ENCODE results near the gene FUNDC2. TPM values are rescaled to one million over a fixed set of nuclear protein-coding genes. Genes with fewer than 3 reads are reported as not detected.

The FUNDC2 gene
- total and polyA plus RNA-seq, 2 of the 4 experiments (the other 2 are of a cell fraction) = 42.5 to 51.7 TPM

GRCh38 chrX:155054255-155054654 lies 27.6 kb downstream of the FUNDC2 start:
- in situ Hi-C loops (cut with MboI; ENCODE audit: low sequenced_read_pairs) = no loop called here
- Histone ChIP-seq H4K8ac (ENCODE audit: low read depth in 2 of 2, low read length in 2 of 2) (no peak overlapping the region), H3K27ac (ENCODE audit: insufficient read depth, low read length) (no peak overlapping the region), H2AK5ac (ENCODE audit: low read depth, low read length) (no peak overlapping the region), H3K9ac (ENCODE audit: low read depth, low read length) (no peak overlapping the region), H3K4me3 (ENCODE audit: insufficient read depth, low read depth, low read length) (no peak overlapping the region), H2BK5ac (ENCODE audit: low read depth, low read length, poor library complexity, severe bottlenecking) (no peak overlapping the region), H3K14ac (replicated peaks; ENCODE audit: low read depth, low read length) (no peak overlapping the region), H3K9me3 (ENCODE audit: control insufficient read depth, insufficient read depth, low read length) (no peaks in the 10 kb centered on the region), H3K36me3 (ENCODE audit: control insufficient read depth, insufficient read depth, low read length) (peaks cover 2% of the 10 kb centered on the region; the same call in 1 of the 2 replicates), H3K56ac (ENCODE audit: extremely low read depth, insufficient read depth, low read length) (no peak overlapping the region), H3K4me2 (ENCODE audit: low read depth, low read length) (no peak overlapping the region), H3K18ac (ENCODE audit: low read depth, low read length) (no peak overlapping the region), H2AFZ (replicated peaks; ENCODE audit: low read length, poor library complexity) (no peak overlapping the region), H3K79me1 (ENCODE audit: low read depth in 1 of 2, low read length in 2 of 2) (no peaks in the 10 kb centered on the region), H3K4me1 (ENCODE audit: control insufficient read depth, insufficient read depth, low read length) (no peaks in the 10 kb centered on the region), H2BK120ac (ENCODE audit: low read depth, low read length) (no peak overlapping the region), H3K4ac (ENCODE audit: low read depth, low read length) (no peak overlapping the region), H2AK9ac (replicated peaks; ENCODE audit: low read depth, low read length, poor library complexity) (no peak overlapping the region), H4K5ac (ENCODE audit: low read depth, low read length) (no peak overlapping the region), H3K23ac (ENCODE audit: low read depth, low read length) (no peak overlapping the region), H2BK15ac (ENCODE audit: low read depth, low read length) (no peak overlapping the region), H4K91ac (ENCODE audit: insufficient read depth, low read depth, low read length) (no peak overlapping the region), H2BK20ac (ENCODE audit: low read depth, low read length) (no peak overlapping the region), H3K9me1 (ENCODE audit: insufficient read depth, low read length) (no peaks in the 10 kb centered on the region), H4K20me1 (ENCODE audit: insufficient read depth, low read length) (no peaks in the 10 kb centered on the region), H3K27me3 (ENCODE audit: control insufficient read depth, insufficient read depth, low read length) (no peaks in the 10 kb centered on the region)
- ChIA-PET POLR2A (ENCODE audit: unreplicated experiment) (no interaction called here), CTCF (no interaction called here)
- ATAC-seq (ENCODE audit: low read depth) = no peak
- no CpG with 5 or more reads among the region's 4 CpGs for WGBS, 2 experiments (ENCODE audit: extremely low coverage in 2 of 2, insufficient read length in 1 of 2)
- dilution Hi-C loops (cut with HindIII; ENCODE audit: low sequenced_read_pairs, unreplicated experiment) = no loop called here
- intact Hi-C loops (cut with micrococcal nuclease) = no loop called here
- no peak for DNase-seq
- TF ChIP-seq RFX5 (IDR thresholded peaks at IDR 0.05; ENCODE audit: low read depth, low read length) = no peak
- TF ChIP-seq ELK1 (IDR thresholded peaks at IDR 0.05; ENCODE audit: borderline replicate concordance, low read depth, low read length) = no peak
- no peak for TF ChIP-seq MXI1 (IDR thresholded peaks at IDR 0.05; ENCODE audit: borderline replicate concordance, low read depth, low read length)
- TF ChIP-seq SMC3 (IDR thresholded peaks at IDR 0.05; ENCODE audit: low read depth, low read length) = no peak
- TF ChIP-seq CEBPB (IDR thresholded peaks at IDR 0.05; ENCODE audit: low read depth, low read length) = no peak
- TF ChIP-seq BHLHE40 (IDR thresholded peaks at IDR 0.05; ENCODE audit: low read depth, low read length) = no peak
- no peak for TF ChIP-seq MAFK (IDR thresholded peaks at IDR 0.05; ENCODE audit: low read depth, low read length)
- TF ChIP-seq USF2 (IDR thresholded peaks at IDR 0.05; ENCODE audit: low read depth, low read length) = no peak
- no peak for TF ChIP-seq CHD1 (IDR thresholded peaks at IDR 0.05; ENCODE audit: low read depth, low read length)
- TF ChIP-seq RCOR1 (IDR thresholded peaks at IDR 0.05; ENCODE audit: insufficient replicate concordance, low read length) = no peak
- no peak for TF ChIP-seq NFE2L2 (IDR thresholded peaks at IDR 0.05; ENCODE audit: low read depth, low read length)
- no peak for TF ChIP-seq FOS (IDR thresholded peaks at IDR 0.05; ENCODE audit: low read depth, low read length)
- no peak for TF ChIP-seq RAD21 (IDR thresholded peaks at IDR 0.05; ENCODE audit: low read length)
- no peak for TF ChIP-seq CTCF (conservative IDR thresholded peaks at IDR 0.05; ENCODE audit: low read depth, low read length)
- TF ChIP-seq POLR2A (IDR thresholded peaks at IDR 0.05; ENCODE audit: low read depth, low read length) = no peak
- TF ChIP-seq MAZ (IDR thresholded peaks at IDR 0.05; ENCODE audit: borderline replicate concordance, low read depth, low read length) = no peak
- BruUV-seq (replicated peaks) = no TSS peak

All from IMR-90 (cell line).